M059J (cell line): ENCODE data around the gene TRIL. TPM values are rescaled to one million over a fixed set of nuclear protein-coding genes. Genes with fewer than 3 reads are reported as not detected.

Source experiments
- DNase-seq: peaks from one replicate; pipeline ENCODE4 v3.0.0-alpha.2; 2012; ENCODE audit warnings: low read depth
- total RNA-seq: library from RNA; depleted of rRNA; stranded (reverse); fragments of >200 nt; shearing (Covaris generic); gene quantifications from 2 replicates; pipeline ENCODE4 v1.2.3, GENCODE V29; 2014; rRNA removed

The TRIL gene
- total RNA-seq, 1 experiment from 2014 or later, result 0.91 TPM

DNA sequence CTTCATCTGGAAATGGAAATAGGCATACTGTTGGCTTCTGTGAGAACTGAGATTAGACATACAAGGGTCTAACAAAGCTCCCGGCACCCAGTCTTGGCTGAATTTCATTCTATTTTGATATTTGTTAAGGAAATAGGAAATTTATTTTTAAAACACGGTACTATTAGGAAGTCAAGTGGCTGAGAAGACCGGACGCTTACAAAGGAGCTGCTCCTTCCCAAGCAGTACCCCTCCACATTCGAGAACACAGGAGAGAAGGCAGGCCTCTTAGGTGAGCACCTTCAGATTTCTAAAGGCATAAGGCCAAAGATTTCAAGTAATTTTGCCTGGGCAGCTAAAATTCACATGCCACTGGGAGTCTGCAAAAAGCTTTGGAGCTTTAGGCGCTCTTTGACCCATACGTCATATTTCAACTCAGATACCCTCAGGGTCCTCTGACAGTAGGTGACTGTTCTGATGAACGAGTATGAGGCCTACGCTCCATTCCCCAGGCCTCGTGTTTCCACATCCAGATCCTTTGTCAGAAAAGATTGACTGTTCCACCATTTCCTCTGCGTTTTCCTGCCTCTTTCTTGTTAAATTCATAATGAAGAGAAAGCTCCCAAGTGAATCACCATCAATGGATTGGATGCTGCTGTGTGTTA, 17.3 kb downstream of the TRIL start:
- DNase-seq, result no peak

DNA sequence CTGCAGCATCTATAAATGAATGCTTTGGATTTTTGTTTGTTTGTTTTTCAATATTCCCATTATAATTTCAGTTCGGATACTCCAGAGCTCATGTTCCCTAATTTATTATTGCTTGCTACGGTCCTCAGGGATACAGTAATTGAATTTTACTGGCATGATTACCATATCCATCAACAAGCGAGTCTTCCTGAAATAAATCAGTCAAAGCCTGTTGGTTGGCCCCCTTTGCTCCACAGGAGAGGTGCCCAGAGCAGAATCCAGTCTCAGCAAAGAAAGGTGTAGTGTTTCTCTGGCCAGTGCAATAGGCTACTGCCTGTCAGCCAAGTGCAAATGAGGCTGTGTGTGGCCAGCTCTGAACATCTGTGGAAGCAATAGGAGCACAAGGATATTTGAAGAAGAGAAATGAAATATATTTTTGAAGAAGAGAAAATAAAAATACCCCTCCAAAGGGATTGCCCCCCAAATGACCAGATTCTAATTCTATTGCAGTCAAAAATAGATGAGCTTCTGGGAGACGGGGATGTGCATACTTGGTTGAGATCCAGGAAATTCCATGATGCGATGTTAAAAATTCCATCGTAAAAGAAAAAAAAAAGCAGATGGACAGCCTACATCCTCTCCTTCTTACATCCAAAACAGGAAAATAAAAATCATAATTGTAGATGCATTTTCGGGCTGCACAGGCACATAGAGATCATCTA, 18.1 kb downstream of the TRIL start:
- no peak for DNase-seq

GRCh38 chr7:28939367-28939766, 18.8 kb downstream of the TRIL start:
- no peak for DNase-seq

- no peak for DNase-seq
Observed at GRCh38 chr7:28937619-28938018, 20.5 kb downstream of the TRIL start.

GRCh38 chr7:28937103-28937502, 21.0 kb downstream of the TRIL start:
- DNase-seq, result no peak

- DNase-seq, result no peak
Observed at GRCh38 chr7:28933846-28934320, 24.2 kb downstream of the TRIL start.

DNA sequence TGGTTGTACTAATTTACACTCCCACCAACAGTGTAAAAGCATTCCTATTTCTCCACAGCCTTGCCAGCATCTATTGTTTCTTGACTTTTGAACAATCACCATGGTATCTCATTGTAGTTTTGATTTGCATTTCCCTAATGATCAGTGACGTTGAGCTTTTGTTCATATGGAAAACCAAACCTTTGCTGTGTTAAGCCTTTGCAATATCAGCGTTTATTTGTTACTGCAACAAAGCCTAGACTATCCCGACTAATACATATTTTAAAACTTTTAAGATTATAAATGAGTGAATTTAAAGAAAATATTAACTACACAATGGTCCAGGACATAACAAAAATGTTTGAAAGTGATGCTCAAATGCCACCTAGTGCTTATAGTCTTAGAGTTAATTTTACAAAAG, 26.6 kb downstream of the TRIL start:
- DNase-seq, result no peak

- peak; percentile 84 for DNase-seq
Observed at GRCh38 chr7:28926871-28927597, 31.1 kb downstream of the TRIL start.

GRCh38 chr7:28922624-28923331, 35.4 kb downstream of the TRIL start:
- DNase-seq, result peak; percentile 69

DNA sequence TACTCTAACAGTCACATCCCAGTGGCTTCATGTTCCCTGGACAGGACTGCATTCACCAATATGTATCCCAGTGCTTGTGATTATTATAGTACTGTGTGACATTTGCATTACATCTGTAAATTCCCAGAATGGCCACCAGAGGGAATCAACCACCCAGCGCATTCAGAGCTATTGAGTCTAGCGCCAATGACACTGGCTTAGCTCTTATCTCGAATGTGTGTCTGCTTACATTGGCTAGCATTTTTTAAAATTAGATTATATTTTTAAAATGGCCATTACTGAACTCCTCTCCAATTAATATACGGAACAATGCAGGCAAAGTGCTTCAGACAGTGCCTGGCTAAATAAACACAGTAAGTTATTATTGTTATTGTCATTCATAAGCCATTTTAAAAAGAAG, 36.3 kb downstream of the TRIL start:
- DNase-seq, result peak; percentile 64

DNA sequence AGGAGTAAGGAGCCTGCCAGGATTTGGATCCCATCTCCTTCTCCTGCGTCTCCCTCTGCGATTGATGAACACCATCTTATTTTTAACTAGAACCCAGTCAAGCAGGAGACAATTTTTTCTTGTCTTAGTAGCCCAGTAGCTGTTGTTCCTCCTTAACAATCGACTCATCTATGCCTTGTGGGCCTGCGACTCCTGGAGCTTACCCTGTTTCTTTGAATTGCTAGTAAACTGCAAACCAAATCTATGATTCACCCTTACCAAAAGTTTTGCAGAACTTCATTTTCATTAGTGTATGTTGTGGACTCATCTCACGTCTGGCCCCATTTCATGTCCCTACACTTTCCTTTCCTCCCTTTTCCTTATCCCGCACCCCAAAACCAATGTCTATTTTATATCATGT, 37.7 kb downstream of the TRIL start:
- DNase-seq, result peak; percentile 13

DNA sequence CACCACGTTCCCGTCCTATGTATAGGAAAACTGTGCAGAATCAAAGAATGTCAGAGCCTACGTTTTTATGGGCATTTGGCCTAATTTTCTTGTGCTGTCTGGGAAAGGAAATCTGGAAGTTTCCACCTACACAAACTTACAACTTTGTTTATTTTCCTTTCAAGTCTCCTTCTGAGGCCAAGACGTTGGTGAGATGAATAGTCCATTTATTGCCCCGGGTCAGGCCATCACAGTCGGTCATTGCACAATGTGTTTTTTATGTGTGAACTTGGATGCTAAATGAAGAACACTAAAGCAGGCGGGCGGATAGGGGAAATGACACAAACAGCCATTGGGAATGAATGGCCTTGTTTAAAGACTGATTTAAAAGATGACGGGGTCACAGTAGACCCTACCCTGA, 38.6 kb downstream of the TRIL start:
- peak; percentile 49 for DNase-seq

- DNase-seq, result no peak
Observed at GRCh38 chr7:28908775-28909174, 49.4 kb downstream of the TRIL start.

DNA sequence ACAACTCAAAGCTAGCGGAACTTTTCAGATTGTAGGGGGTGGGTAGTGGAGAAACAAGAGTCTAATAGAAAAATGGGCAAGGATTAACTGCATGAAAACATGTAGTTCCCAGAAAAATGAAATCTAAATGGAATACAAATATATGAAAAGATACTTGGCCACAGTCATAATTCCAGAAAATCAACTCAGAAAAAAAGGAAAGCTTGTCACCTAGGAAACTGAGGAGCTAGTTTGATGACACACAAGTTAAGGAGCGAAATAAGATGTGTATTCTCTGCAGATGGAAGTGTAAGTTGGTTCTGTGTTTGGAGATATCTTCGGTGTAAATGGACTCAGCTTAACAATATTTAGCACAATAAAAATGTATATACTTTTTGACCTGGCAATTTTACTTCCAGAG, 52.7 kb downstream of the TRIL start:
- no peak for DNase-seq

DNA sequence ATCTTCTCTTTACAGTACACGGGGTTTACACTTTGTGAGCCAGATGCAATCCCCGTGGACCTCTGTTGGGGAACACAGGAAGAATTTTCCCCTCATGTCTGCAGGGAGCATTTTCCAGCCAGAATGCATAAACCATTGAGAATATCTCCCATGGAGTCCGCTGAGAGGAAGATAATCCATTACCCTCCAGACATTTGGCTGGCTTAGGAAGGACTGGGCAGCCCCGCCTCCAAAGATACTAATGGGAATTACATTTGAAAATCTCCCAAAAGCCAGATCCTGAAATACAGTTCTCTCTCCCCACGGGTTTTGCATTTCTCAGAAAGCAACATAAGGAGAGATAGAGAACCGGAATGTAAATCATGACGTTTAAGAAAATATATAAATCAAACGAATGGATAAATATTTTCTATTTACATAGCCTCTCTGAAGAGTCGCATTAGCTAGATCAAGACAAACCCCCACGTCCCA, 53.5 kb downstream of the TRIL start:
- DNase-seq, result peak; percentile 14

DNA sequence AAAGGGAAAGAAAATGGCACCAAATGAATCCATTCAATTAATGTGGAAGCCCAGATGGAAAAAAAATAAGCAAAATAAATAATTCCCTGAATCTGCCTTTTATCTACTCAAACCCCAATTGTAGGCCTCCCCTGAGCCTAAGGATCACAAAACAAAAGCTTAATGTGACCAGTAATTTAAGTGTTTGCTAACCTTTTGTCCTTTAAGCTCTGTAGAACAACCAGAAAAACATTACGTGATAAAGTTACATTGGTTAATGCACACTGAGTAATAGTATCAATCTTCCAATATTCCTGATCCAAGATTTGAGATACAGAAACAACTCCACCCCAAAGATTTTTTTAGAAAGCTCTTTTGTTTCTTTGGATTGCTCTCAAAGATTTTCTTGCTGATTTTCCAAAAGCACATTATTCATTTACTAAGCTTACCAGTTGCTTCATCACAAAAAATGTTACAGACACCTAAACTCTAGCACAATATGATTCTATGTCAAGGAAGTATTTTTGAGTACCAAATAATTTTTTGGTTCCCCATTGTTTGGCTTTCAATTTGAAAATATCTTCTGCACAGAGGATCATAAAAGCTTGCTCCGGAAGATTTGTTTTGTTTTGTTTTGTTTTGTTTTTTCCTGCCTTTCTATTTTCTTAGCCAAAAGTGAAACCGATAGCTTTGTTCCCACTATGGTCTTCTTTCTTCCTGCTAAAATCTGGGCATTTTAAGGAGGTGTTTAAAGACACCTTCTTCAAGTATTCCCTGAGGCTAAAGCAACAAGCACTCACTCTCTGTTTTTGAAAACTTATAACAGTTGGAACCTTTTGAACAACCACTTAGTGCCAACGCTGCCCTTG, 54.2 kb downstream of the TRIL start:
- no peak for DNase-seq

Other genes starting within 250 kb of the TRIL start
- gene CPVL, start 188.2 kb upstream of the TRIL start, total RNA-seq, result 0.49 and 0.64 TPM in 2 replicates
- not detected in 2 replicates for gene CHN2, start 236.4 kb upstream of the TRIL start, total RNA-seq